Frontal cortex (tissue), 4 donors: Measurements from ENCODE around the gene STRADA. TPM values are rescaled to one million over a fixed set of nuclear protein-coding genes. Genes with fewer than 3 reads are reported as not detected.
"Not testable (repeated sequence)": the region's sequence is repeated elsewhere in the genome, so short reads cannot be mapped to it uniquely, and the experiment has no call there.

Experiments
- DNase-seq, 2 donors: peaks; one replicate each; pipeline ENCODE4 v3.0.0; 2012; ENCODE audit warnings: low spot score in 2 of 2
- FAIRE-seq: peaks from 2 replicates; lab custom pipeline; 2012; peaks lifted over from hg19 to GRCh38; lab: Jason Lieb, UNC
- total RNA-seq: library from RNA; depleted of rRNA; stranded (reverse); fragments of >200 nt; gene quantifications from one replicate; pipeline ENCODE4 v1.2.3, GENCODE V29; 2014
- donor health status: control.
- donor health status: control.
- donor health status: control.

Gene STRADA
- total RNA-seq, 1 donor from 2014 or later = 19.6 TPM

GRCh38 chr17:63760771-63761539, 19.4 kb upstream of the STRADA start:
- no peak for FAIRE-seq
- no peak for DNase-seq

- no peak for DNase-seq
- FAIRE-seq = no peak
Measured at GRCh38 chr17:63758428-63758827, 16.8 kb upstream of the STRADA start.

- no peak for DNase-seq
Measured at GRCh38 chr17:63754046-63754445, 12.4 kb upstream of the STRADA start.

GRCh38 chr17:63753215-63753614, 11.6 kb upstream of the STRADA start:
- FAIRE-seq (no peak), DNase-seq (no peak)

More at GRCh38 chr17:63754046-63754445, 12.4 kb upstream of the STRADA start:
- no peak for FAIRE-seq

GRCh38 chr17:63752707-63753106, 11.1 kb upstream of the STRADA start:
- no peak for FAIRE-seq
- DNase-seq = no peak

- DNase-seq (no peak), FAIRE-seq (no peak)
Measured at GRCh38 chr17:63751806-63752205, 10.2 kb upstream of the STRADA start.

- FAIRE-seq = no peak
- no peak for DNase-seq
Measured at GRCh38 chr17:63741143-63741407, 524 bp downstream of the STRADA start.

- FAIRE-seq (no peak), DNase-seq (peak; percentile 8 to 10)
Measured at GRCh38 chr17:63740464-63741142, 996 bp downstream of the STRADA start.

GRCh38 chr17:63735691-63736090, 5.9 kb downstream of the STRADA start:
- DNase-seq = no peak
- FAIRE-seq = no peak

GRCh38 chr17:63722403-63722802, 19.2 kb downstream of the STRADA start:
- DNase-seq = no peak
- no peak for FAIRE-seq

- not testable (repeated sequence) for FAIRE-seq, DNase-seq
Measured at GRCh38 chr17:63720194-63720593, 21.4 kb downstream of the STRADA start.

- no peak for FAIRE-seq
- no peak for DNase-seq
Measured at GRCh38 chr17:63718988-63719387, 22.6 kb downstream of the STRADA start.

- DNase-seq (no peak), FAIRE-seq (no peak)
Measured at GRCh38 chr17:63716426-63716825, 25.2 kb downstream of the STRADA start.

- no peak for FAIRE-seq
- DNase-seq = no peak
Measured at GRCh38 chr17:63714550-63715277, 26.9 kb downstream of the STRADA start.

- no peak for DNase-seq
- no peak for FAIRE-seq
Measured at GRCh38 chr17:63709110-63709509, 32.5 kb downstream of the STRADA start.

- DNase-seq (no peak), FAIRE-seq (no peak)
Measured at GRCh38 chr17:63707151-63707550, 34.4 kb downstream of the STRADA start.

- FAIRE-seq = no peak
- no peak for DNase-seq
Measured at GRCh38 chr17:63706336-63707082, 35.1 kb downstream of the STRADA start.

GRCh38 chr17:63705657-63706056, 35.9 kb downstream of the STRADA start:
- FAIRE-seq = no peak
- DNase-seq = no peak

- FAIRE-seq (no peak), DNase-seq (no peak)
Measured at GRCh38 chr17:63704836-63705235, 36.8 kb downstream of the STRADA start.

GRCh38 chr17:63704259-63704576, 37.4 kb downstream of the STRADA start:
- no peak for FAIRE-seq
- no peak for DNase-seq
